ENCODE results near the gene MAP3K8.

MAP3K8 gene

DNA sequence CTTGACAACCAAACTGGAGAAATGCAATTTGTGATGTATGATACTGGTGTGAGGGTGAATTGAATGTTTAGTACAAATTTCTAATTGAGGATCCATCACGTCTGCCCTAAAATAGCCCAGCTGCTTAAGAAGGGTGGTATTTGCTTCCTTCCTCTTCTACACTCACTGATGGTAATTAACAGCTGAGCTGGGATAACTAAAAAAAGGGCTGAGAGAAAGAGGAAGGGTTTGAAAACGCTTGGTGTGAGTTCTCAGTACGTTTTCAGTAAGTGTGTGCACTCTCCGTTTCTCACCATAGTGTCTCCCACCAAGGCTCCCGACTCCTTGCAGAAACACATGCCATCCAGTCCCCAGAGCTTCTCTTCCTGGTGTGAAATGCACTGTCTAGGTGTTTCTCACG, 54.3 kb downstream of the MAP3K8 start:
- in situ Hi-C loops (cut with MboI; ENCODE audit: low sequenced_read_pairs) = no loop called here

DNA sequence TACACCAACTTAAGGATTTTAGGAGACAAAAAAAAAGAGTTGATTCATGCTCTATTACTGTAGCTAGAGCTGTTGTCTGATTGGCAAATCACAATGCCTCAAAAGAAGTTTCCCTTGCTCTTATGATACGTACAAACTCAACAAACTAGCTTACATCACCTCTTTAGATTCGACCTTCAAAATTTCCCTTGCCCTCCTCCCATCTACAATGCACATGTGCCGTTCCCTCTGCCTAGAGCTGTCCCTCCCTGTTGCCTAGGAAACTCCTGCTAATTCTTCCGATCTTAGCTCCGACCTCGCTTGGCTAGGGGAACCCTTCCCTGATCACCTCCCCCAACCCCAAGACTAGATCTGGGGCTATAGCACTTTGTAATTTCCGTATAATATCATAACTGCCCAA, 55.4 kb downstream of the MAP3K8 start:
- in situ Hi-C loops (cut with MboI; ENCODE audit: low sequenced_read_pairs) = no loop called here

DNA sequence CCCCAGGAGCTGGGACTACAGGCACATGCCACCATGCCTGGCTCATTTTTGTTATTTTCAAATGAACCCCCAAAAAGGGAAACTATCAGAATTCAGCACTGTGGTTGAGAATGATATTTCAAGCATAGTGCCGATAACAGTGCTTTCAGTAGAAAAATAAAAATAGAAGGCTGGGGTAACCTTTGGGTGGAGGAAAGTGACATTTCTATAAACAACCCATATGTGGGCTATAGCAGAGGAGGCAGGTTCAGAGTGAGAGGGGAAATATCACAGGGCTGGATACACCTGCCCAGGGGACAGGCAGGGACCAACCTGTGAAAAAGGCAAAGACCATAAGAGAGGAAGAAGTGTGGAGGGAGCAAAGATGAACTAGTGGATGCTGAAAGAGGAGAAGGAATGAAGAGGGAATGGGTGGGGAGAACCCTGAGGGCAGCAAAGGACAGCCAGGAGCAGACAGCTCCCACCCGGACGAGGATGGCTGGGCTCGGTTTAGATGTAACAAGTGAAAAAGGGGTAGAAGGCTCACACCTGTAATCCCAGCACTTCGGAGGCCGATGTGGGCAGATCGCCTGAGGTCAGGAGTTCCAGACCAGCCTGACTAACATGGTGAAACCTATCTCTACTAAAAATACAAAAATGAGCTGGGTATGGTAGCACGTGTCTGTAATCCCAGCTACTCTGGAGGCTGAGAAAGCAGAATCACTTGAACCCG, 56.5 kb downstream of the MAP3K8 start:
- in situ Hi-C loops (cut with MboI; ENCODE audit: low sequenced_read_pairs) = no loop called here

DNA sequence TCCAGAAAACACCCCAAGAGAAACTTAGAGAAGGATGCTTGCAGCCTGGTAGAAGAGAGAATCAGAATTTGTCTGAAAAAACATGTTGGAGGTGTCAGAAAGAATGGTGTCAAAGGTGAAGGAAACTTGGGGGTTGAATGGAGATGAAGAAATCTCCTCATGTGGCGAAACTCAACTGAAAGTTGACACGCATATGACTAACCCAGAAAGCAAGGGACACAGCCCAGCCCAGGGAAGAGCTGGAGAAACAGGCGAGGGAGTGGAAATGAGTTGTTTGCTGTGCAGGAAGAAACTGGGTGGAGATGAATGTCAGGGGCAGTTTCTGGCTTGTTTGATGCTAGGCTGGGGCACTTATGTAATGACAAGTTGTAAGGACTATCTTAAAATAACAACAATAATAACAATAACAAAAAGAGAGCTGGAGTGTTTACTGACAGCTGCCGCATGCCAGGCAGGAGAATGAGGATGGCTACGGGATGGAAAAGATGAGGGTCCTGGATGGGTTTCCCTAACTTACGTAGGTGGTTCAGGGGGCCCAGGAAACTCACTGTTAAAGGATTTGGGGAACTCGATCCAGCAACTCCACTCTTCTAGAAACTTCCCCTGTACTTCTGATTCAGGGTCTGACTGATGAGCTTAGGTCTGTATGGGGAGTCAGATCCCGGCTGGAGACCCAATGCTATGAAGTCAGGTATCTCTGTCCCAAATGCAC, 57.4 kb downstream of the MAP3K8 start:
- in situ Hi-C loops (cut with MboI; ENCODE audit: low sequenced_read_pairs) = no loop called here

DNA sequence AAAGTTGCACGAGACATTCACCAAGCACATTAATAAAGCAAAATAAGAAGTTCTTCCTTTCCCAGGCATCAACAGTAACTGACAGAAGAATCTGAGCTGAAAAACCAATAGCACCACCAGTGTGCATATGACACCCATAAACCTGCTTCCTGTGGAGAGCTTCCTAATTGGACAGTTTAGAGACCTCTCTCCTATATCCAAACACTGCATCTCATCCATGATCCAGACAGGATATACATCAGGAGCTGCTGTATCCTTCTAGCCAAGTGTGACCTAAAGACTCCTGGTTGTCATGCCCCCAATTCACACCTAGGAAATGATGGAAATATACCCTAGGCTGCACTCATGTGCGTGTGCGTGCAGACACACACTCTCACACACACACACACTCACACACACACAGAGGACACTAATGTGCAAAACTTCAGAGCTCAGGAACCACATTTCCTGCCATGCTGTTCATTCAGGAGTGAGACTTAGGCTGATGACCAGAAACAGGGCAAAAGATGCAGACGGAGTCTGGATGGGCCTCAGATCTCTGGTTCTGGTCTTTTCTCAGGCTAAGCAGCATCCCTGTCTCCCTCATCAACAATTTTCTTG, 58.0 kb downstream of the MAP3K8 start:
- in situ Hi-C loops (cut with MboI; ENCODE audit: low sequenced_read_pairs) = no loop called here

DNA sequence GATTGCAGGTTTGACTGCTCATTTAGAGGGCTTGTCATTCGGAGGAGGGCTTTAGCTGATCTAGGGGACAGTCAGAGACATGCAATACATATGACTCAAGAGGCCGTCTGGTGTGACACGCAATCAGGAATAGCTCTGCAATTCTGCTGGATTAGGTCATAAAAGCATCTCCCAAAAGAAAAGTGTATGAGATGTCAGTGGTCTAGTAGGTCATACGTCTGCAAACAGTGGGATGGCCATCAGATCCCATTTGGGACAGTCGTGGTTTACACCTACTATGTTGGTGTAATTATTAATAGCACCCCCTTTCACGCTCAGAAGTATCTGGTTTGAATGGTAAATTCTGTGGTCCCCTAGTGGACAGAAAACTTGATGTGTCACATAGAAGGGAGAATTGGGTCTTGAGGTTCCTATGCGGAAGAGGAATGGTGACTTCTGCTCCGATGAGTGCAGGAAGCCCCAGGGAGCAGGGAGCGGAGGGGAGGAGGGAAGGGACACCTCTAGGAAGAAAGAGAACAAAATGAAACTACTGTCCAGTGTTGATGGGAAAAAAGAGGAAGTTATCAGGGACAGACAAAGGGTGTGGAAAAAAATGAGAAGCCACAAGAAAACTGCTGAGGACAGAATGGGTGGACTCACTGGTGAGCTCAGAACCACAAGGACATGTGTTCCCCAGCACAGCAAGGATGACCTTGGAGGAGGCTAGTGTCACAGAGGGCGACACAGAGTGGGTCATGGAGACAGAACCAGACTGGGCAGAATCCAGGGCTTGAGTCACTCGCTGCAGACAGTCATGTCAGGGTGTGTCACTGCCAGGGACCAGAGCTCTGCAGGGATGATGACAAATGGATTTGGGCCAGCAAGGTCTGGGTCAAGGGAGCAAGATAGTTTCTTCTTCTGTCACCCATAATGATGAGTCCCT, 59.9 kb downstream of the MAP3K8 start:
- in situ Hi-C loops (cut with MboI; ENCODE audit: low sequenced_read_pairs) = no loop called here

DNA sequence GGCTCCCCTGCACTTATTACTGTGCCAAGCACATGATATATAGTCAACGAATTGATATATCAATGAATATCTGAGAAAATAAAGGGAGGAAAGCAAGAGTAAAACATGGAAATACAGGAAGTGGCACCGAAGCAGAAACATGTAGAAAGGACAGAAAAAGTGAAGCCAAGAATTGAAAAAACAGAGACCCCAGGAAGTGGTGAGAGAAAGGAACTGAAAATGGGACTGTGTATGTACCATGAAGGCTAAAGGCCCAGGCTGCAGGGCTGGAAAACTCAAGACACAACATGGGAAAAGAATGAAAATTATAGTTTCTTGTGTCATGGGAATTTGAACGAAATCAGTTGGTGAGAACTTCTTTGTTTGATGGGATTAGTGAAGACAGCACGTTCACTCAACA, 60.6 kb downstream of the MAP3K8 start:
- in situ Hi-C loops (cut with MboI; ENCODE audit: low sequenced_read_pairs) = no loop called here

DNA sequence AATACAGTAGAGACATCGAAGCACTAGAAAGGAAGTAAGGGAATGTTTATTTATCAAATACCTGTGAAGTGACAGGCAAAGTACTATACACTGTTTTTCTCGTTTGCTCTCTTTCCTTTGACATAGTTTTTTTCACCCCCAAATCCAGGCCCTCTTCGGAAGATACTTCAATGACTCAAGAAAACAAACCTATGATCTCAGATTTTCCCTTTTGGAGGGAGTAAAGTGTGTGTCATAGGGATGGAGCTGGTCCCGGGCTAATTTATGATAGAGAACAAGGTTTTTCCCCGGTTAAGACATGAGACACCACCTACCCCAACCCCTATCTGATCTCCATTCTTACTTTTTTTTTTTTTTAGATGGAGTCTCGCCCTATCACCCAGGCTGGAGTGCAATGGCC, 61.7 kb downstream of the MAP3K8 start:
- in situ Hi-C loops (cut with MboI; ENCODE audit: low sequenced_read_pairs) = no loop called here

DNA sequence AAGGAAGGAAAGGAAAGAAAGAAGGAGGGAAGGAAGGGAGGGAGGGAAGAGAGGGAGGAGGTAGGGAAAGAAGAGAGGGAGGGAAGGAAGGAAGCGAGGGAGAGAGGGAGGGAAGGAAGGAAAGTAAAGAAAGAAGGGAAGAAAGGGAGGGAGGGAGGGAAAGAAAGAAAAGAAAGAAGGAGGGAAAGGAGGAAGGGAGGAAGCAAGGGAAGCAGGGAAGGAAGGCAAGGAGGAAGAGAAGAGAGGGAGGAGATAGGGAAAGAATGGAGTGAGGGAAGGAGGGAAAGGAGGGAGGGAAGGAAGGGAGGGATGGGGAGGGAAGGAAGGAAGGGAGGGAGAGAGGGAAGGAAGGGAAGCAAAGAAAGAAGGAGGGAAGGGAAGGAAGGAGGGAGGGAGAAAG, 65.8 kb downstream of the MAP3K8 start:
- in situ Hi-C loops (cut with MboI; ENCODE audit: low sequenced_read_pairs) = no loop called here

DNA sequence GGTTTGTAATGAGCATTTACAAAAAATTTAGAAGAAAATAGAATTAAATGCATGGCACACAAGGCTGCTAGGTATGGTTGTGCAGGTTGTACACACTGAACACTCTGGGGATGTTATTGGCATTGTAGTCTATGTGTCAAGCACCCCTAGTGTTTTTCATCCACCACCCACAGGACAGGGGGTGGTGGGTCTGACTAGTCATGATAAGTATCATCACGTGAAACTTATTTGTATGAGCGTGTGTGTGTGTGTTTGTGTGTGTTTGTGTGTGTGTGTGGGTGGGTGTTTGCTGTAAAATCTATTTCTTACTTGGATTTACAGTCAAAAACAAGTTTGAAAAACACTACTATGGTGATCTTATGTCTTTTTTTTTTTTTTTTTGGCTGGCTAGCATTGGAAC, 66.5 kb downstream of the MAP3K8 start:
- in situ Hi-C loops (cut with MboI; ENCODE audit: low sequenced_read_pairs) = no loop called here

DNA sequence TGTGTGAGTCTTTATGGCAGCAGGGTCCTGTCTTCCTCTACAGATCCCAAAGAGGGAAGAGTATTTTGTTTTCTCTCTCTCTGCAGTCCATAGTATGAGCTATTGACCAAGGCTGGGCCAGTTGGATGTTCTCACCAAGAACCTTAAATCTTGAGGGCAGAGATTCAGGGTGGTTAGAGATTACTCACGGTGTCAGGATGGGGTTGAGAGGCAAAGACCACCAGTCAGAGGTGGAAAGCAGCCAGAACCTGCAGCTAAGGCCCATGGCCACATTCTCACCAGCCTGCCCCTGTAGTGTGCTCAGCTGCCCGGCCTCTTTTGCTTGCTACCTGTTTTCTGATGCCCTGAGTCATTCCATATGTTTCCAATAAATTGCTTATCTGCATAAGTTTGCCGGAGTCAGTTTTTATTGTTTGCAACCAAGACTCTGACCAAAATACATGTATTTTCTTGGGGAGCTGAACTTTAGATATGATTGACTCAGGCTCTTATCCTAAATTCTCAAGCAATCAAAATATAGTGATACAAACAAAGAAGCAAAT, 67.0 kb downstream of the MAP3K8 start:
- in situ Hi-C loops (cut with MboI; ENCODE audit: low sequenced_read_pairs) = no loop called here

DNA sequence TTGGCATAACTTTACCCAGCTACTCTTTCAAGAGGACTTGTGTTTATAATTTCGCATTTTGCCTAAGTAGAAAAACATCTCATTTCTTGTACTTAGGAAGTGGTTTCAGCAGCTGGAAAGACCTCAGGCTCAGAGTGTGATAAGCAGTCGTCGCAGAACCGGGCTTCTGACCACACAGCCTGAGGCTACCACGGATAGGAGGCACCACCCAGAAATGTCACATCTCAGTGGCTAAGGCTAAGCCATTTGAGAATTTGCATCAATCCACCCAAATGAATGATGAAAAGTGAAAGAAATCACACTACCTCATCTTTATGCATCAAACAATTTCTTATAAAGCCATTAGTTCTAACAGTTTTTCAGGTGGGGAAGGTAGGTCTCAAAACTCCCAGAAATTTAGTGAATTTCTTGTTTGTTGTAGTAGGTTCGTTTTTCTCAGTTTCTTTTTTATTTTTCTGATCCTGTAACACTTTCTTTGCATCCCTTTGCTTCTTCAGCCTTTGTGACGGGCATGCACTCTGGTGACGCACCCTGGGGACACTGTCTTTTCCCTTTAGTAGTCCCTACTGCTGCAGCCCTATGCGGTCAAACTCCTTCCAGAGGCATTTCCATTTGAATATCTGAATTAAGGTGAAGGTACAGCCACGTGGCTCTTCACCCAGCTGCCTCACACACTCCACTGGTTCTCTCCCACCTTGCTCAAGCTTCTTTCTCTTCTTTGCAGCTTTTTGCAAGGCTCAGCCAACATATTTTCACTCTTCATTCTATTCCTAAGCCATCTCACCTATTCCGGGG, 68.5 kb downstream of the MAP3K8 start:
- in situ Hi-C loops (cut with MboI; ENCODE audit: low sequenced_read_pairs) = no loop called here

DNA sequence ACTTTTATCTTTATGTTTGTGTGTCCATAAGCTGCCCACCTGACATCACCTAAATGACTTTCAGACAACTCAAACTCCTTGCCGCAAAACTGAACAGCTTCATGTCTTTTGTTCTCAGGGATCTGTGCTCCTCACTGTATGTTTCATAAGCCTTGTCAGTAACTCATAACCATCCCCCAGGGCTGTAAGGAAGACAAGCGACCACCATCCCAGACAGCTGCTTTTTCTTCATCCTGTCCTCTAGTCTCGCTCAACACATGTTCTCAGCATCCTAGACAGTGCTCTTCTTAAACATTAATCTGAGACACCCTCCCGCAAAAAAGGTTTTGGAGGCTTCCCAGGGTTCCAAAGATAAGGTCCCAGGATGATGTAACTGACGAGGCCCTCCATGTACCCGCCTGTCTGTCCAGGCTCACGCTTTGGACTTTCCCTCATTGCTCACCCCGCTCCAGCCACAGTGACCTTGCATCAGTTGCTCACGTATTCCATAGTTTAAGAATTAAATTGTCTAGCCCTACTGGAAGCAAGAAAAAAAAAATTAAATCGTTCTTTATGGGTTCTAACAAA, 69.8 kb downstream of the MAP3K8 start:
- in situ Hi-C loops (cut with MboI; ENCODE audit: low sequenced_read_pairs) = no loop called here

DNA sequence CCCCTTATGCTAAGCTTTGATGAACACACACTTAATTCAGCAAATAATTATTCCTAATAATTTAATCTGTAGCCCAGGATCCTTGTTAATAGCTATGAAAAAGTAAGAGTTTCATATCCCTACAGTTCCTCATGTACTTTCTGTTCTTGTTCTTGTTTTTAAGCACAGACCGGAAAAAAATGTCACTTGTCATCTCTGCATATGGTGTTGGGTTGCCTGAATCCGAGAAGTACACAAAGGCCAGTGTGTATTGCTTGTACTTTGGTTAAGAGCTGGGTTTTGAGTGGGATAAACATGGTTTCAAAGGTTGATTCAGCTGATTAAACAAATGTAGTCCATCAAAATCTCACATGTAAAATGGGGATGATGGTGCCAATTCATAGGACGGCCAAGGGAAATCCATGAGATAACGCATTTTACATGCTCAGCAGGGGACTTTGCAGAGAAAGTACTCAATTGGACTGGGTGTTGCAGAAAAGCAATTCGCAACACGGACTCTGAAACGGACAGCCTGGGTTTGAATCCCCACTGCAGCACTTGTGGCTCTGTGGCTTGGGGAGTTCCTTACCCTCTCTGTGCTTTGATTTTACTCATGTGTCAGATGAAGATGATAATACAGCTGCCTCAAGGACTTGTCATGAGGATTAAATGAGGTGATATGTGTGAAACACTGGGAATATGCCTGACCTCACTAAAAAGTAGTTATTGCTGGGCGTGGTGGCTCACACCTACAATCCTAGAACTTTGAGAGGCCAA, 71.7 kb downstream of the MAP3K8 start:
- in situ Hi-C loops (cut with MboI; ENCODE audit: low sequenced_read_pairs) = no loop called here

DNA sequence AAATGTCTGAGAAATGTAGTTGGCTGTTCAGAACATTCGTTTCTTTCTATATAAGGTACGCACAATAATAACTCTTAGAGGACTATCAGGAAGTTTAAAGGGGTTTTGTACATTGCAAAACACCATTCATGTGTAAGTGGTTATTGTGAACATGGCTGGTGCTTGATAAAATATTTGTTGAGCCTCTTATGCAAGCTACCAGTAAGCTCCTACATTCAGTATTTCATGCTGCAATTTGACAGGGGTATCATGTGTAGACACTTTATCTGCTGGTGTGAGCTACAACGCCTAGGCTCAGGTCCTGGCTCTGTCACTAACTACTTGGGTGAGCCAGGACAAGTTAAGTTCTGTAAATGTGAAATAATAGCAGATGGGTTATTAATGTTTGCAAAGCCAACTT, 75.5 kb downstream of the MAP3K8 start:
- in situ Hi-C loops (cut with MboI; ENCODE audit: low sequenced_read_pairs) = no loop called here

DNA sequence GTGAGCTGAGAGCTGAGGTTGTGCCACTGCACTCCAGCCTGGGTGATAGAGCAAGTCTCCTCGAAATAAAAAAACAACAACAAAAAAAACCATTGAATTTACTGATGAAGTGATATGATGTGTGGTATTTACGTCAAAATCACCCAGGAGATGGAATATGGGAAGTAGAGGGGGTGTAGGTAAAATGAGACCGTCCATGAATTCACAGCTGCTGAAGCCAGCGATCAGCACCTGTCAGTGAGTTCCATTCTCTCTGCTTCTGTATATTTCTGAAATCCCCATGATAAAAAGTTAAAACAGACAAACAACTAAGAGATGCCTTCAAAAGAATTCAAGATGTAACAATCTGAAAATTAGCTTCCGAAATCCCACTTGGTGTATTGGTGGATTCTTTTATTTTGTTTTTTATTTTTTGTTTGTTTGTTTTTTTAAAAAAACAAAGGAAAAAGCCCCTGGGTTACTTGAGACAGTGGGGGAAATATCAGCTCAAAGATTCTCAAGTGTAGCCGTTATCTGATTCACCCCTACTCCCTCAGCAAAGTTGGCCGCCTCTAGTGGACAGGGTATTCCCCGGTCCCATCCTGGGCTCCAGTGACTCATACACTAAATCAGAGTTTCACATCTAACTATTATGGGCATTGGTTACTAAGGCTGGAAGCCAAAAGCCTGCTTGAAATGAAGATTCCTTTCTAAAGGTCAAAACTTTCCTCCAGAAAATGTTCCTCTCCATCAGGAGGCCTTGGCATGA, 76.4 kb downstream of the MAP3K8 start:
- in situ Hi-C loops (cut with MboI; ENCODE audit: low sequenced_read_pairs) = no loop called here

DNA sequence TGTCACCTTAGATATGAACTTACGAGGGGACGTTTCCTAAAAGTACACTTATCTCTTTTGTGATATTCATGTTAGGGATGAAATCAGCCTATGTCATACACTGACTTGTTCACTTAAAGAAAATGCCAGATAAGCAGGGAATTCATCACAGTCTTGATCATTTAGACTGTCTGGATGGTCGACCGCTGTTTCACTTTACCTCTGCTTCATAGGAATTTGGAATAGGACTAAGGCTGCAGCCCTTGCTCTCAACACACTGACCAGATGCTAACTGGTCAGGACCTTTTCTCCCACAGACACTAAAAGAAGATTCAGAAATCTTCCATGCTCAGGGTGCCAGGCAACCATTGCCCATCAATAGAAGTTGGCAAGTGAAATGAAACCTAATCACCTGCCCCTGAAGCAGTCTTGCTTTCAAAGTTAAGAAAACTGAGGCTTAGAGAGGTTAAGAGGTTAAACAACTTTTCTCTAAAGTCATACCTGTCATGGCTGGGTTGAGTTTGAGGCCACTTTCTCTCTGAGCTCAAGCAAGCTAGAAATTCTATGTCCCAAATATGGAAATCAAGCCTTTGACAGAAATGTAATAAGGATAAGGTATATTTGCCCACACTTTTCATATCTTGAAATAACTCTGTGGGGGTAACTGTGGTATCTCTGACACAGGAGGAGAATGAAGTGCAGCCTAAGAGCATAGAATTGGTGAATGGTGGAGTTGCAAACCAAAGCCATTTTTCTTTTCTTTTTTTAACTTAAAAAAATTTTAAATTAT, 77.1 kb downstream of the MAP3K8 start:
- in situ Hi-C loops (cut with MboI; ENCODE audit: low sequenced_read_pairs) = no loop called here

Measured in HL-60/S4 treated with retinoic acid at 250 ng/mL for 4 days and 3 days (cell line).